Keratinocyte (primary cell): ENCODE results near the gene IL31RA.

ENCODE experiments used
- CTCF ChIP-seq, 3 experiments: IDR thresholded peaks in 1 of 3; conservative IDR thresholded peaks in 1 of 3; optimal IDR thresholded peaks in 1 of 3; 2 replicates in 2 of 3; 3 replicates in 1 of 3; pipeline versions ENCODE3 to v1.5.1; 2011; ENCODE audit warnings: low read length in 3 of 3, mild to moderate bottlenecking in 3 of 3, moderate library complexity in 2 of 3, control low read depth in 1 of 3, inconsistent platforms in 1 of 3; ENCODE audit not compliant: insufficient read depth in 2 of 3; ENCODE audit errors: extremely low read depth in 1 of 3
- EZH2 ChIP-seq: IDR thresholded peaks from one replicate; pipeline ENCODE4 v1.6.1; 2012; ENCODE audit warnings: inconsistent platforms, mild to moderate bottlenecking, low read length, moderate library complexity

- no peak for TF ChIP-seq CTCF (optimal IDR thresholded peaks at IDR 0.05 in 1 of 3, IDR thresholded peaks at IDR 0.05 in 1 of 3, conservative IDR thresholded peaks at IDR 0.05 in 1 of 3; ENCODE audit: extremely low read depth in 1 of 3, insufficient read depth in 2 of 3, low read length in 3 of 3)
- TF ChIP-seq EZH2, result no peak
Measured at GRCh38 chr5:55914971-55915370, 63.8 kb downstream of the IL31RA start.
